HepG2 (cell line): ENCODE data around the gene PROKR1. TPM values are rescaled to one million over a fixed set of nuclear protein-coding genes. Genes with fewer than 3 reads are reported as not detected.

Experiments used
- AHDC1 ChIP-seq: sonication (generic); formaldehyde crosslinking; IDR thresholded peaks from 2 replicates; pipeline ENCODE4 v1.5.1; 2020; ENCODE audit warnings: mild to moderate bottlenecking, missing genetic modification reagents, borderline replicate concordance
- ARNTL ChIP-seq: sonication (generic); formaldehyde crosslinking; IDR thresholded peaks from 2 replicates; pipeline ENCODE4 v1.4.0; 2020; ENCODE audit warnings: mild to moderate bottlenecking, missing genetic modification reagents
- ATF3 ChIP-seq: sonication (generic); formaldehyde crosslinking; IDR thresholded peaks from 2 replicates; pipeline ENCODE4 v1.4.0; 2020; ENCODE audit warnings: missing genetic modification reagents
- BCL3 ChIP-seq: sonication (generic); formaldehyde crosslinking; IDR thresholded peaks from 2 replicates; pipeline ENCODE4 v1.5.1; 2020; ENCODE audit warnings: mild to moderate bottlenecking, missing genetic modification reagents, moderate library complexity
- BRD4 ChIP-seq: sonication (generic); formaldehyde crosslinking; IDR thresholded peaks from 2 replicates; pipeline ENCODE4 v1.4.0; 2020; ENCODE audit warnings: missing genetic modification reagents
- CREM ChIP-seq, 2 experiments: sonication (generic) in 1 of 2; formaldehyde crosslinking in 1 of 2; IDR thresholded peaks; 2 replicates each; pipeline versions ENCODE4 v1.4.0 to v1.6.1; 2016 to 2020; ENCODE audit warnings: antibody characterized with exemption in 1 of 2, mild to moderate bottlenecking in 1 of 2, missing genetic modification reagents in 1 of 2
- EHMT2 ChIP-seq: fragments of 200-600 bp; sonication (generic); IDR thresholded peaks from 2 replicates; pipeline ENCODE4 v1.7.0; 2017; ENCODE audit warnings: antibody characterized with exemption, low read depth, low read length, borderline replicate concordance
- MYPOP ChIP-seq: sonication (generic); formaldehyde crosslinking; IDR thresholded peaks from 2 replicates; pipeline ENCODE4 v1.8.1; 2023; ENCODE audit warnings: mild to moderate bottlenecking, moderate library complexity, missing genetic modification reagents
- NCOA1 ChIP-seq: sonication (generic); formaldehyde crosslinking; IDR thresholded peaks from 2 replicates; pipeline ENCODE4 v1.9.0; 2021; ENCODE audit warnings: missing genetic modification reagents
- TRIM22 ChIP-seq: fragments of 450-650 bp; IDR thresholded peaks from 2 replicates; pipeline ENCODE4 v1.6.1; 2017
- ZKSCAN1 ChIP-seq: fragments of 150-350 bp; IDR thresholded peaks from 2 replicates; pipeline ENCODE4 v1.6.1; 2014; ENCODE audit warnings: low read length
- ZNF180 ChIP-seq: sonication (generic); formaldehyde crosslinking; IDR thresholded peaks from 2 replicates; pipeline ENCODE4 v1.4.0; 2020; ENCODE audit warnings: low read depth, missing genetic modification reagents, borderline replicate concordance
- ZNF20 ChIP-seq: sonication (generic); formaldehyde crosslinking; IDR thresholded peaks from 2 replicates; pipeline ENCODE4 v1.4.0; 2020; ENCODE audit warnings: mild to moderate bottlenecking, moderate library complexity, missing genetic modification reagents
- ZNF451 ChIP-seq: sonication (generic); formaldehyde crosslinking; IDR thresholded peaks from 2 replicates; pipeline ENCODE4 v1.5.0; 2020; ENCODE audit warnings: mild to moderate bottlenecking, missing genetic modification reagents
- ZNF549 ChIP-seq: sonication (generic); formaldehyde crosslinking; IDR thresholded peaks from 2 replicates; pipeline ENCODE4 v1.5.0; 2020; ENCODE audit warnings: missing genetic modification reagents
- polyA plus RNA-seq, 8 experiments: library from polyadenylated mRNA; depleted of rRNA in 3 of 8; stranded (reverse) in 7 of 8; unstranded in 1 of 8; fragments of >200 nt; fragmentation: Illumina TruSeq in 4 of 8; extraction: Trizol in 4 of 8; gene quantifications; 2 replicates each; pipeline versions ENCODE4 v1.2.1 to v1.2.3, GENCODE V29; 2011 to 2016; ENCODE audit warnings: low read depth in 4 of 8, missing spikeins in 1 of 8, mixed read lengths in 1 of 8; ENCODE audit not compliant: insufficient read depth in 1 of 8
- total RNA-seq, 5 experiments: library from RNA; depleted of rRNA; stranded (reverse); fragments of >200 nt; fragmentation: Illumina TruSeq; extraction: Trizol; gene quantifications; 2 replicates each; pipeline ENCODE4 v1.2.3, GENCODE V29; 2016; ENCODE audit warnings: low read depth in 1 of 5

PROKR1 gene
- total and polyA plus RNA-seq, 2 of the 13 experiments (the other 11 are each of a cell fraction or from before 2014, with no cell fraction given) = not detected

- TF ChIP-seq AHDC1 (CRISPR knock-in tag) (no peak), EHMT2 (no peak), ATF3 (CRISPR knock-in tag) (no peak), CREM (IDR thresholded peaks at IDR 0.05) (no peak), CREM (CRISPR knock-in tag; IDR thresholded peaks at IDR 0.05) (no peak), MYPOP (CRISPR knock-in tag) (no peak), ZNF451 (CRISPR knock-in tag) (no peak), ZNF20 (no peak), BCL3 (no peak), ZNF549 (CRISPR knock-in tag) (no peak), ZKSCAN1 (no peak), NCOA1 (CRISPR knock-in tag) (no peak), ARNTL (no peak), ZNF180 (CRISPR knock-in tag) (no peak), BRD4 (CRISPR knock-in tag) (no peak), TRIM22 (no peak)
- TF ChIP-seq, all 625 proteins: peak for 0
Observed at GRCh38 chr2:68673631-68674030, 30.3 kb downstream of the PROKR1 start (continued).
